CD4-positive, alpha-beta memory T cell (primary cell): ENCODE results near the gene SMARCA1. TPM values are rescaled to one million over a fixed set of nuclear protein-coding genes. Genes with fewer than 3 reads are reported as not detected.

Source experiments
- CTCF ChIA-PET: fragments of 350-600 bp; sonication (Branson Sonifier 250); formaldehyde crosslinking; loops from one replicate; lab custom pipeline; 2021; ENCODE audit warnings: inconsistent platforms; ENCODE audit not compliant: partially characterized antibody; lab: Charles Lee
- POLR2A ChIA-PET: fragments of 350-600 bp; sonication (Branson Sonifier 250); formaldehyde crosslinking; loops from one replicate; lab custom pipeline; 2021; ENCODE audit not compliant: partially characterized antibody; lab: Charles Lee
- DNase-seq, 5 donors: peaks; one replicate each; pipeline versions ENCODE4 v3.0.0 to v3.0.0-alpha.2; 2020 to 2022; ENCODE audit warnings: mixed read lengths in 1 of 5
- H3K27ac ChIP-seq: one replicate; pipeline ENCODE4 v1.7.0; 2013; ENCODE audit warnings: low read depth, low read length
- H3K27me3 ChIP-seq: 2 replicates; pipeline ENCODE4 v1.7.0; 2013; ENCODE audit warnings: mild to moderate bottlenecking, low read length, moderate library complexity; ENCODE audit not compliant: insufficient read depth
- H3K36me3 ChIP-seq: 2 replicates; pipeline ENCODE4 v1.7.0; 2013; ENCODE audit warnings: mild to moderate bottlenecking, low read length, moderate library complexity; ENCODE audit not compliant: insufficient read depth
- H3K4me1 ChIP-seq: 2 replicates; pipeline ENCODE4 v1.7.0; 2013; ENCODE audit warnings: mild to moderate bottlenecking, low read length, moderate library complexity; ENCODE audit not compliant: insufficient read depth
- H3K4me3 ChIP-seq, 2 donors: one replicate each; pipeline ENCODE4 v1.7.0; 2013; ENCODE audit warnings: low read length in 2 of 2, mild to moderate bottlenecking in 1 of 2
- H3K9me3 ChIP-seq, 2 donors: one replicate each; pipeline ENCODE4 v1.7.0; 2013; ENCODE audit warnings: low read length in 2 of 2, control low read depth in 1 of 2; ENCODE audit not compliant: control insufficient read depth in 1 of 2
- H3K27ac Mint-ChIP-seq, 7 donors: one replicate each; pipeline ENCODE4 v1.8.0; 2020 to 2021; ENCODE audit warnings: mixed read lengths in 7 of 7, mild to moderate bottlenecking in 6 of 7, inconsistent platforms in 3 of 7, moderate library complexity in 3 of 7
- H3K27me3 Mint-ChIP-seq, 2 donors: one replicate each; pipeline ENCODE4 v1.8.0; 2020 to 2021; ENCODE audit warnings: mixed read lengths in 2 of 2
- H3K36me3 Mint-ChIP-seq, 2 donors: one replicate each; pipeline ENCODE4 v1.8.0; 2020 to 2021; ENCODE audit warnings: mixed read lengths in 2 of 2, inconsistent platforms in 1 of 2, mild to moderate bottlenecking in 1 of 2
- H3K4me1 Mint-ChIP-seq, 4 donors: one replicate each; pipeline ENCODE4 v1.8.0; 2020 to 2021; ENCODE audit warnings: mixed read lengths in 4 of 4, mild to moderate bottlenecking in 1 of 4
- H3K4me3 Mint-ChIP-seq, 8 donors: one replicate each; pipeline ENCODE4 v1.8.0; 2020 to 2021; ENCODE audit warnings: mixed read lengths in 8 of 8, mild to moderate bottlenecking in 7 of 8, moderate library complexity in 6 of 8, inconsistent platforms in 3 of 8
- H3K9me3 Mint-ChIP-seq, 8 donors: one replicate each; pipeline ENCODE4 v1.8.0; 2020 to 2021; ENCODE audit warnings: mixed read lengths in 8 of 8, mild to moderate bottlenecking in 5 of 8, inconsistent platforms in 3 of 8, moderate library complexity in 1 of 8
- intact Hi-C: fragments of 100-400 bp; cut with micrococcal nuclease; formaldehyde crosslinking; loops from one replicate; pipeline ENCODE4 v1.15.1; 2023
- polyA plus RNA-seq, 2 donors: library from polyadenylated mRNA; unstranded; fragments of 300-500 nt; fragmentation: Illumina TruSeq; gene quantifications; one replicate each; pipeline ENCODE4 v1.2.3, GENCODE V29; 2021
- total RNA-seq, 2 experiments: library from RNA; stranded (reverse); gene quantifications; one replicate each; pipeline ENCODE4 v1.2.3, GENCODE V29; 2021

SMARCA1 gene
- total and polyA plus RNA-seq, 4 experiments from 2014 or later = 0.16 to 0.52 (median 0.32) TPM

DNA sequence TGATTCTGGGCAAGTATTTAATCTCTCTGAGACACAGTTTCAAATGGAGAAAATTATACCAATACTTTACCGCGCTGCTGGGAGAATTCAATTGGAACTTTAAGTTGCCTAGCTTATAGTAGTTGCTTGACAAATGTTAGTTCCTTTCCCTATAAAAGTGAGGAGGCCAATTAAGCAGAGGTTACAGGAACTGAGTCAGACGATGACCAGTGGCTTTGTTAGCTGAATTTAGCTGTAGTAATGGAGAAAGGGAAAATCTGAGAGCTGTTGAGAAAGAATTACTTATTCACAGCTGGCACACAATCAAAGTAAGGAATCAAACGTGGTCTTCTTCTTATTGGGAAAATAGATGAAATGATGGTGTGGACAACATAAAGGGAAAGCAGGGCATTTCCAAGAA is 29.6 kb downstream of the SMARCA1 start:
- Histone ChIP-seq H3K27me3 (no peaks in the 10 kb centered on the region), H3K4me1 (no peaks in the 10 kb centered on the region), H3K4me3 (no peak overlapping the region), H3K9me3 (no peaks in the 10 kb centered on the region), H3K27ac (no peak overlapping the region), H3K36me3 (no peaks in the 10 kb centered on the region)
- ChIA-PET POLR2A (no interaction called here), CTCF (no interaction called here)
- intact Hi-C loops = no loop called here
- no peaks in the 10 kb centered on the region for H3K4me1 Mint-ChIP-seq
- H3K4me3 Mint-ChIP-seq = no peak overlapping the region
- DNase-seq = no peak
- no peak overlapping the region for H3K27ac Mint-ChIP-seq
- H3K9me3 Mint-ChIP-seq = no peaks in the 10 kb centered on the region
- peaks cover 0 to 3% of the 10 kb centered on the region in 2 donors for H3K27me3 Mint-ChIP-seq
- H3K36me3 Mint-ChIP-seq = no peaks in the 10 kb centered on the region

DNA sequence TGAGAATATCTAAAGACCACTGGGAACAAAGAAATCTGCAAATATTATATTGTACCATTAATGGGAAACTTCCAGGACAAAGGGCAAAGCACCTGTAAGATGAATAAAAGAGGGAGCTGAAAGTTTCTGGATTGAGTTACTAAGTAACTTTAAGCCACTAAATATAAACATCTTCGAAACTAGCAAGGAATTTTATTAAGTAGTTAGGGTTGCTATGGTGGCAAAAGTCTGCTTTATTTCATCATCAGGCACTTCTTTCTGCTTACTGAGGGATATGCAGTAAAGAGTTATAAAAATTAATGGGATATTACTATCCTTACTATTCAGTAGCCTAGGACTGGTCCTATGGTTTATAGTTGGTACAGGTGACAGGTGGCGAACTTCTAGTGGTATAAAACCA is 33.0 kb downstream of the SMARCA1 start:
- Mint-ChIP-seq H3K27ac (no peak overlapping the region), H3K4me3 (no peak overlapping the region), H3K4me1 (no peaks in the 10 kb centered on the region), H3K36me3 (no peaks in the 10 kb centered on the region), H3K9me3 (no peaks in the 10 kb centered on the region), H3K27me3 (no peaks in the 10 kb centered on the region)
- no peak overlapping the region for H3K27ac ChIP-seq
- no peaks in the 10 kb centered on the region for H3K9me3 ChIP-seq
- H3K4me3 ChIP-seq = no peak overlapping the region
- DNase-seq = no peak
- no peaks in the 10 kb centered on the region for H3K4me1 ChIP-seq
- intact Hi-C loops = no loop called here
- no peaks in the 10 kb centered on the region for H3K27me3 ChIP-seq
- ChIA-PET POLR2A (no interaction called here), CTCF (no interaction called here)
- H3K36me3 ChIP-seq = no peaks in the 10 kb centered on the region

DNA sequence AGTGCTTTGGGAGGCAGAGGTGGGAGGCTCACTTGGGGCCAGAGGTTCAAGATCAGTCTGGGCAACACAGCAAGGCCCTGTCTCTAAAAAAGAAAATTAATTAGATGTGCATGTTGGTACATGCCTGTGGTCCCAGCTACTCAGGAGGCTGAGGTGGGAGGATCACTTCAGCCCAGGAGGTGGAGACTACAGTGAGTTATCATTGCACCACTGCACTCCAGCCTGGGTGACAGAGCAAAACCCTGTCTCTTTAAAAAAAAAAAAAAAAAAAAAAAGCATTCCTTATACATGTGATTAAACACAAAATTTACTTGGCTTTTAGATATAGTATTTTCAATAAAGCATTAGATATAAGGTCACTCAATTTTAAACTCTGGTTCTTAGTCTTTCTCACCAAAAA is 34.9 kb downstream of the SMARCA1 start:
- no peak overlapping the region for H3K4me3 Mint-ChIP-seq
- POLR2A ChIA-PET = no interaction called here
- CTCF ChIA-PET = no interaction called here
- no peaks in the 10 kb centered on the region for H3K27me3 Mint-ChIP-seq
- H3K4me3 ChIP-seq = no peak overlapping the region
- H3K9me3 Mint-ChIP-seq = no peaks in the 10 kb centered on the region
- no peak overlapping the region for H3K27ac Mint-ChIP-seq
- no peak for DNase-seq
- H3K4me1 Mint-ChIP-seq = no peaks in the 10 kb centered on the region
- no peaks in the 10 kb centered on the region for H3K36me3 ChIP-seq
- H3K4me1 ChIP-seq = no peaks in the 10 kb centered on the region
- H3K9me3 ChIP-seq = no peaks in the 10 kb centered on the region
- no peaks in the 10 kb centered on the region for H3K27me3 ChIP-seq
- intact Hi-C loops = no loop called here
- no peaks in the 10 kb centered on the region for H3K36me3 Mint-ChIP-seq
- no peak overlapping the region for H3K27ac ChIP-seq

DNA sequence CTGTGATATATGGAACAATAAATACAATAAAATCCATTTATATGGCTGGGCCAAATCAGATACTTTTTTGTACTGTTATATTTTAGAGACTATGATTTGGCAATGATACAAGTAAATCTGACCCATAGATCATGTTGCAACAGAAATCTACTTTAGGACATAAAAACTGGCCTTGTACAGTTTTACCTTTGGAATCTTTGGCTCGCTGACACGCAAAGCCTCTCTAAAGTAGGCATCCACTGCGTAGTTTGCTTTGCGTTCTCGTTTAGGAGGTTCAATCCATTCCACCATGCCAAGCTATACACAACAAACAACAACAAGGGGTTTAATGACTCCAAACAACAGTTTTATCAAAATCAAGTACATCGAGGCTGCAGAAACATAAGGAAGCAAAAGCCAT is 42.4 kb downstream of the SMARCA1 start:
- Histone ChIP-seq H3K27me3 (no peaks in the 10 kb centered on the region), H3K9me3 (no peaks in the 10 kb centered on the region), H3K4me3 (no peak overlapping the region), H3K27ac (no peak overlapping the region), H3K36me3 (no peaks in the 10 kb centered on the region), H3K4me1 (no peaks in the 10 kb centered on the region)
- intact Hi-C loops = no loop called here
- no peaks in the 10 kb centered on the region for H3K9me3 Mint-ChIP-seq
- no peak overlapping the region for H3K27ac Mint-ChIP-seq
- H3K36me3 Mint-ChIP-seq = no peaks in the 10 kb centered on the region
- ChIA-PET POLR2A (no interaction called here), CTCF (no interaction called here)
- H3K4me1 Mint-ChIP-seq = no peaks in the 10 kb centered on the region
- H3K4me3 Mint-ChIP-seq = no peak overlapping the region
- H3K27me3 Mint-ChIP-seq = peaks cover 0 to 4% of the 10 kb centered on the region in 2 donors
- no peak for DNase-seq

DNA sequence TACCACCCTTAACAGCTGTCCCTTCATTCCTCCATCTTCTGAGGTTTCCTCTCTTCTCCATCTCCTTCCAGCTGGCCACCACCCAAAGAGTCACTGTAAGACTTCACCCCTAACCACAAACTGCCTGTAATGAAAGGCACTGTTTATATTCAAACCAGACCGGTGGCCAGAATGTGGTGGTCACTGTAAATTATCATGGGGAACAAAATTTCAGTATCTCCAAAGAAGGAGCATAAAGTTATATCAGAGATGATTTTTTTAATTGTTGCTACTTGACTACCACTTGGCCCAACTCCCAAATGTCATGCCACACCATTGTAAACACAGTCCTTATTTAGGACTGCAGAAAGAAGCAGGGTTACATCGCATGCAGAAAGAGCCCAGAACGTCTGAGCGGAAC is 44.8 kb downstream of the SMARCA1 start:
- Histone ChIP-seq H3K36me3 (no peaks in the 10 kb centered on the region), H3K4me3 (no peak overlapping the region), H3K27me3 (no peaks in the 10 kb centered on the region), H3K9me3 (no peaks in the 10 kb centered on the region), H3K27ac (no peak overlapping the region), H3K4me1 (no peaks in the 10 kb centered on the region)
- ChIA-PET POLR2A (no interaction called here), CTCF (no interaction called here)
- Mint-ChIP-seq H3K27me3 (peaks cover 0 to 4% of the 10 kb centered on the region in 2 donors), H3K36me3 (no peaks in the 10 kb centered on the region), H3K4me1 (no peaks in the 10 kb centered on the region), H3K9me3 (no peaks in the 10 kb centered on the region), H3K4me3 (no peak overlapping the region), H3K27ac (no peak overlapping the region)
- intact Hi-C loops = no loop called here
- DNase-seq = no peak

DNA sequence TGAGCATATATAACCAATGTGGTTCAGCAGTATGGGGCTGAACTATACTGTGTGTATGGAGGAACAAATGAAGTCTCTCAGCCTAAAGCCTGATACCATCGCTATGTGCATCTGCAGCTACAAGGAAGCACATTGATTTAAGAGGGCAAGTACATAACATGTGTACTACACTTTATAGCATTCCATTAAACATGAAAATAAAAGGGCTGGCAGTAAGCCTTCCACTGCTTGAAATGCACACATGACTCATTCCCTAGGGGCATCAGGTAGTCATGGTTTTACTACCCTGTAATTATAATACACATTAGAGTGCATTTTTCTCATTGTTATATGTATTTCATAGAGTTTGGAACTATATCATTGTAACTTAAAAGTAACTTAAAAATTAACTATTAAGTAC is 51.2 kb downstream of the SMARCA1 start:
- Mint-ChIP-seq H3K9me3 (no peaks in the 10 kb centered on the region), H3K27ac (no peak overlapping the region), H3K36me3 (no peaks in the 10 kb centered on the region), H3K27me3 (peaks cover 0 to 2% of the 10 kb centered on the region in 2 donors), H3K4me3 (no peak overlapping the region), H3K4me1 (no peaks in the 10 kb centered on the region)
- intact Hi-C loops = no loop called here
- Histone ChIP-seq H3K27ac (no peak overlapping the region), H3K9me3 (no peaks in the 10 kb centered on the region), H3K36me3 (no peaks in the 10 kb centered on the region), H3K4me1 (no peaks in the 10 kb centered on the region), H3K4me3 (no peak overlapping the region), H3K27me3 (no peaks in the 10 kb centered on the region)
- no peak for DNase-seq
- CTCF ChIA-PET = no interaction called here
- POLR2A ChIA-PET = no interaction called here

DNA sequence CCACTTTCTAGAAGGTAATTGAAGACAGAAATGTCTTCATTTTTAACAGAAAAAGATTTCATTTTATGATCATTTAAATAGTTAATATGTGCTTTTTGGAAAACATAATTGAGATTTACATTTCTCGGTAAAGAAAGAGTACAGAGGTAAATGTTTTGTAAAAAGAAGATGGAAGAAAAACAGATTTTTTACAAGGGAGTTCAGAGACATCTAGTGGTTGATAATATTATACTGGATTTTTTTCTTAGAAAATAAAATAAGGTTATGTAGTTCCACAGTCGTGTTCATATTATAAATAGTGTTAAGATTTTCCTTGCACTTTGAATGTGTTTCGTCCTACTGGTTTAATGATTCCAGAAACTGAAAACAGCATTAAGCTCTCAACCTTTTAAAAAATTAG is 60.6 kb downstream of the SMARCA1 start:
- intact Hi-C loops = no loop called here
- no peaks in the 10 kb centered on the region for H3K4me1 ChIP-seq
- Mint-ChIP-seq H3K4me3 (no peak overlapping the region), H3K27me3 (peaks cover 0 to 1% of the 10 kb centered on the region in 2 donors), H3K36me3 (no peaks in the 10 kb centered on the region), H3K4me1 (no peaks in the 10 kb centered on the region), H3K9me3 (no peaks in the 10 kb centered on the region), H3K27ac (no peak overlapping the region)
- CTCF ChIA-PET = no interaction called here
- POLR2A ChIA-PET = no interaction called here
- no peaks in the 10 kb centered on the region for H3K9me3 ChIP-seq
- H3K36me3 ChIP-seq = no peaks in the 10 kb centered on the region
- no peak overlapping the region for H3K4me3 ChIP-seq
- no peaks in the 10 kb centered on the region for H3K27me3 ChIP-seq
- no peak overlapping the region for H3K27ac ChIP-seq
- DNase-seq = no peak

DNA sequence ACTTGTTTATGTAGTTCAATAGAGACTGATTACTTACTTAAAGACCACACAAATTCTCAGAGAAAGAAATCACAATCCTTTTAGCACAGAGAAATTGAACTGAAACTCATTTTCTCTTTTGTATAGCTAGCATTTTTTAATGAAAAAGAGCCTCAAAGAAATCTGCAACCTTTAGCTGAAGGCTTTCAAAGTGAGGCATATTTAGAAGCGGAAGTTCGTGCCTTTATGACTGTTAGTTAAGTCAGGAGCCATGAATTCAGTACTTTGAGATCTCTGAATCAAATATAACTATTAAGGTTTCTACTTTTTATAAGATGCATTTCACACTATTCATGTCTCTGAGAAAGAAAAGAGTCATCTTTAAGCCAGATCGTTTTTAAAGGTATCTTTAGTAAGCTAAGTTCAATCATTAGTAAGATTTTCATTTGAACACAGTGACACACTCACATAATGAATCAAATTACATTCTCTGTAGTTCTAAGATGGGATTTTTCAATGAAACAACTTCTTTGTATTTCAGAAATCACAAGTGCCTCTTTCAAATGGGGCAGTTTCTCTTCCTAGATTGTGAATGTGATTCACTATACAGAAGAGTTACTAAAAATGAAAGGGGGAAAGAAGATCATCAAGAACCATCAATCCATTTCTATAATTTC is 61.4 kb downstream of the SMARCA1 start:
- Mint-ChIP-seq H3K4me3 (no peak overlapping the region), H3K27ac (no peak overlapping the region), H3K27me3 (peaks cover 0 to 1% of the 10 kb centered on the region in 2 donors), H3K9me3 (no peaks in the 10 kb centered on the region), H3K36me3 (no peaks in the 10 kb centered on the region), H3K4me1 (no peaks in the 10 kb centered on the region)
- ChIA-PET POLR2A (no interaction called here), CTCF (interaction anchor here (1.2 kb wide), 1 partner anchor 10 kb away, joined by 3 read pairs; no protein-coding TSS in a partner anchor)
- H3K27me3 ChIP-seq = no peaks in the 10 kb centered on the region
- H3K36me3 ChIP-seq = no peaks in the 10 kb centered on the region
- H3K4me1 ChIP-seq = no peaks in the 10 kb centered on the region
- H3K4me3 ChIP-seq = no peak overlapping the region
- no peak overlapping the region for H3K27ac ChIP-seq
- intact Hi-C loops = no loop called here
- H3K9me3 ChIP-seq = no peaks in the 10 kb centered on the region
- DNase-seq = no peak
